GM19193 (cell line): Measurements from ENCODE around the gene PEX6.

Experiments used
- POLR2A ChIP-seq: IDR thresholded peaks from 4 replicates; pipeline ENCODE4 v1.6.1; 2011; ENCODE audit not compliant: insufficient read depth, insufficient read length; ENCODE audit errors: extremely low read depth

The PEX6 gene

GRCh38 chr6:42963179-42963854 is 15.7 kb downstream of the PEX6 start:
- no peak for TF ChIP-seq POLR2A

- TF ChIP-seq POLR2A, result no peak
These were observed 16.3 kb downstream of the PEX6 start for GRCh38 chr6:42962502-42963178.

DNA sequence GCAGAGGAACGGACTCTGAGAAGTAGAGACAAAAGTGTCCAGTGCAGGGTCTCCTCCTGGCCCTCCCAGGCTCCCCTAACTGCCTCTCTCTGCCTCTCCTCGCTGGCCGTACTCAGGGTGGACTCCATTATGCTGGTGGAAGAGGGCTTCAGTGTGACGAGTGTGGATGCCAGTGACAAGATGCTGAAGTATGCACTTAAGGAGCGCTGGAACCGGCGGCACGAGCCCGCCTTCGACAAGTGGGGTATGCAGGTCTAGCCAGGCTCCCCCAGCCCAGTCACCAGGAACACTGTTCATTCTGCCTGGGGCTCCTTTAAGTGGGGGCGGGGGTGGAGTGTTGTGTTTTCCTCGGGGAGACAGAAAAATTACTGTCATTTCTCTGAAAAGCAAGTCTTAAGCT is 16.9 kb downstream of the PEX6 start:
- no peak for TF ChIP-seq POLR2A

- TF ChIP-seq POLR2A, result no peak
These were observed 17.9 kb downstream of the PEX6 start for GRCh38 chr6:42961020-42961470.

DNA sequence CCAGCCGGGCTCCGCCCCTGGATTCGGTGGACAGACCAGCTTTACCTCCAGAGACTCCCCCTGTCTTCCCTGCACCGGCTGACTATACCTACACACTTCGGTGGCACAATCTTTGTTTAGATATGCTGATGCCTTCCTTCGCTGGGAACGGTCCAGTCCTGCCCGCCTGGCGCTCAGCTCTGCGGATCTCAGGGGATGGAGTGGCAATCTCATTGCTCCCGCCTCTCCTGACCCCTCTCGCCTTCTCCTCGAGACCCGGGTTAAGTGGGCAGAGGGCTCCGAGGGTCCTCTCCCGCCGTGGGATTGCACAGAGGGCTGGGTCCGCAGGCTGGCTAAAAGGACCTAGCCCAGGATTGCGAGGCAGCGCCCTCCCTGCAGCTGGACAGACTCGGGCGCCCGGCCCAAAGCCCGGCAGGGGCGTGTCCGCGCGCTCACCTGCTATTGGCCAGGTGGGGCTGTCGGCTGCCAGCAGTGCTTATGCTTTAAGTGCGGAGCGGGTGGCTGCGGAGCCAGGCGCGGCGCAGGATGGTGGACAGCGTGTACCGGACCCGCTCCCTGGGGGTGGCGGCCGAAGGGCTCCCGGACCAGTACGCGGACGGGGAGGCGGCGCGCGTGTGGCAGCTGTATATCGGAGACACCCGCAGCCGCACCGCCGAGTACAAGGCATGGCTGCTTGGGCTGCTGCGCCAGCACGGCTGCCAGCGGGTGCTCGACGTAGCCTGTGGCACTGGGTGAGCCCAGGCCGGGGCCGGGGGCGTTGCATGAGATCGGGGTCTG is 18.6 kb downstream of the PEX6 start, which contains the start of gene GNMT:
Gene GNMT (plus strand): TSS at position 512 of the 777 bp plus-strand sequence. CDS start 14 bp downstream, at position 526.
- TF ChIP-seq POLR2A, result no peak

DNA sequence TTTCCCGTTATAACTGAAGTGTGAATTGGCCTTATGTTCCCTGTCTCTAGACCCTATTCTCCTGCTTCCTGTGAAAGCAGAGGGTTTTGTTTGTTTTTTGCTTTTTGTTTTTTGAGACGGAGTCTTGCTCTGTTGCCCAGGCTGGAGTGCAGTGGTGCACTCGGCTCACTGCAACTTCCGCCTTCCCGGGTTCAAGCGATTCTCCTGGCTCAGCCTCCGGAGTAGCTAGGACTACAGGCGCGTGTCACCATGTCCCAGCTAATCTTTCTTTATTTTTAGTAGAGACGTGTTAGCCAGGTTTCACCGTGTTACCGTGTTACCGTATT is 19.1 kb downstream of the PEX6 start:
- TF ChIP-seq POLR2A, result no peak

- no peak for TF ChIP-seq POLR2A
These were observed 20.9 kb downstream of the PEX6 start for GRCh38 chr6:42958125-42958524.

- no peak for TF ChIP-seq POLR2A
These were observed 26.6 kb downstream of the PEX6 start for GRCh38 chr6:42952389-42952788.

DNA sequence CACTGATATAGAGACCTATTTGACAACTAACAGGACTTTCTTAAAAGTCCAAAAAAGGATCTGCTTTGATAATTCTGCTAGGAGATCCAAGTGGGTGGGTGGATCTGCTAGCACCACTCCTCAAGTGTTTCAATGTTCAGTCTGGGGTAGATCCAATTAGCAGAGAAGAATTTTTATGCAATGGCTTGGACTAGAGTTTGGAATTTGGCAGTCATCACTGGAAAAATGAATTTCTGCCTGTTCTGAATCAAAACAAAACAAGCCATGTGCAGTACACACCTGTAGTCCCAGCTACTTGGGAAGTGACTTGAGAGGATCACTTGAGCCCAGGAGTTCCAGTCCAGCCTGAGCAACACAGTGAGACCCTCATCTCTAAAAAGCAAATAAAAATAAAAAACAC is 31.0 kb downstream of the PEX6 start:
- no peak for TF ChIP-seq POLR2A

GRCh38 chr6:42942444-42942843 is 36.5 kb downstream of the PEX6 start:
- TF ChIP-seq POLR2A, result no peak

DNA sequence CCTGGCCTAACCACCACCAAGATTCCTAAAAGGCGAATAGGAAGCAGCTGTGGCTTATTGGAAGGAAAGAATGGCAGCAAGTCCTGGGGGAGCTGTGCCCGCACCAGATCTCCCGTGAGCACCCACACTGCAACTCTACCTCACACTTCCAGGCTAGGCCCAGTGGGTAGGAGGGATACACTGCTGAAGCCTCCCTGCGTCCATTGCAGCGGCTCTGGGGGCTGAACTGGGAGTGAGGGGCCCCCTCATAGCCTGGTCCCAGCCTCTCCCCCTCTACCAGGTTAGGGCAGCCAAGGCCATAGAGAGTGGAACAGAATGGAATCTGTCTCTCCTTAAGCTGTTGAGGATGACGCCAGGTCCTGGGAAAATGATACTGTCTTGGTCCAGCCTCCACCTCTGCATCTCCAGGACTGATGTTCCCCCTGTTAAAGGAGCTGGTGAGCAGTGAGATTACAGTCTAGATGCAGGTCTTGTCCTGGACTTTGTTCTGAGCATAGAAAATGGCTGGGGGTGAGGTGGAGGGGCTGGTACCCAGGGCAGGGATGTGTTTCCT is 38.4 kb downstream of the PEX6 start:
- TF ChIP-seq POLR2A, result no peak

DNA sequence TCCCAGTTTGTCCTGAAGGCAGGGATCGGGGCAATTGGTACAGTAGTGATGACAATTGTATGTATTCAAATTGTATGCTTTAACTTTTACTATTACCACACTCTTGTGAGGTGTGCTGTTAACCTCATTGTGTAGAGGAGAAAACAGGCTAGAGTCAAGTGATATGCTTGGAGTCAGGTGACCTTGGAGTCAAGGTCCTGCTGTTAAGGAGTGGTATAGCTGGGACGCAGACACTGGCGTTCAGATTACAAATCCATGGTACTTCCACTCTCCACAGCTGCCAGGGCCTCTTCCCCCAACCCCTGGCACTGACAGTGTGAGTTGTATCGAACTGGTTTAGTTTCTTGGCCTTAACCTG is 39.2 kb downstream of the PEX6 start:
- no peak for TF ChIP-seq POLR2A

DNA sequence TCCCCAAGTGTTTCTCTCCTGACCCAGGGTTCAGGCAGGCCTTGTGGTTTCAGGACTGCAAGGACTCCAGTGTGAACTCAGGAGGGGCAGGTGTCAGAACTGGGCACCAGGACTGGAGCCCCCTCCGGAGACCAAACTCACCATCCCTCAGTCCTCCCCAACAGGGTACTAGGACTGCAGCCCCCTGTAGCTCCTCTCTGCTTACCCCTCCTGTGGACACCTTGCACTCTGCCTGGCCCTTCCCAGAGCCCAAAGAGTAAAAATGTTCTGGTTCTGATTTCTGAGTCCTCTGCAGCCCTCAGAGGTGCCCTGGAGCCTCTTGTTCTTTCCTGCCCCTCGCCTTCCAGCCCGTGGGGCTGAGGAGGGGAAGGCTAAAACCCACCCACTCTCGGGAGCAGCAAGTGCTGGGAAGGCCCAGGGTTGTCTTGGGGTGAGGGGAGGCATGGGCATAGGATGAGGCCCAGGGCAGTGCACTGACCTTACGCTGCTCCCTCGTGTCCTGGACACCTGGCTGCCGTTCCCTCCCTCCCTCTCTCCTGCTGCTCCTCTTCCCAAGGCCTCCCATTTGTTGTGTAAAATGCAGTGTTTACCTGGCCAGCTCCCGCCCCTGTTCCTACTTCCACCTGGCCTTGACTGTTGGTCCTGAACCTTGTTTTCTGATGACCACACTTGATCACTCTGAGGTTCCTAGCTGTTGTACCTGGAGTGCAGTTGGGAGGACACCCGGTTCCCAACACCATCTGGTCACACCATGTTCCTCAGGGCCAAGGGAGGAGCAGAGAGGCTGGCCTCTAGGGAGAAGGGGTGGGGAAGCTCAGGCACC is 39.8 kb downstream of the PEX6 start:
- TF ChIP-seq POLR2A, result no peak

- TF ChIP-seq POLR2A, result no peak
These were observed 40.6 kb downstream of the PEX6 start for GRCh38 chr6:42938428-42938796.
